Fibroblast of the aortic adventitia (primary cell): ENCODE data around the gene VAMP5. TPM values are rescaled to one million over a fixed set of nuclear protein-coding genes. Genes with fewer than 3 reads are reported as not detected.
"Not testable (repeated sequence)": the region's sequence is repeated elsewhere in the genome, so short reads cannot be mapped to it uniquely, and the experiment has no call there.

ENCODE experiments used
- DNase-seq: peaks from one replicate; pipeline ENCODE4 v3.0.0-alpha.2; 2010; ENCODE audit warnings: low read depth
- H3K4me3 ChIP-seq: 2 replicates; pipeline ENCODE4 v1.5.1; 2011; ENCODE audit warnings: low read depth, mild to moderate bottlenecking, control low read depth, low read length, moderate library complexity
- total RNA-seq: library from RNA; depleted of rRNA; stranded (reverse); fragments of >200 nt; gene quantifications from 2 replicates; pipeline ENCODE4 v1.2.3, GENCODE V29; 2012; ENCODE audit warnings: low replicate concordance
- TF ChIP-seq, protein P1 (sequence below): IDR thresholded peaks from 2 replicates; pipeline ENCODE4 v1.5.1; 2011; ENCODE audit warnings: mild to moderate bottlenecking, low read length, control low read depth, inconsistent platforms; ENCODE audit not compliant: insufficient read depth

VAMP5 gene
- total RNA-seq, 1 donor = 33.8 TPM

DNA sequence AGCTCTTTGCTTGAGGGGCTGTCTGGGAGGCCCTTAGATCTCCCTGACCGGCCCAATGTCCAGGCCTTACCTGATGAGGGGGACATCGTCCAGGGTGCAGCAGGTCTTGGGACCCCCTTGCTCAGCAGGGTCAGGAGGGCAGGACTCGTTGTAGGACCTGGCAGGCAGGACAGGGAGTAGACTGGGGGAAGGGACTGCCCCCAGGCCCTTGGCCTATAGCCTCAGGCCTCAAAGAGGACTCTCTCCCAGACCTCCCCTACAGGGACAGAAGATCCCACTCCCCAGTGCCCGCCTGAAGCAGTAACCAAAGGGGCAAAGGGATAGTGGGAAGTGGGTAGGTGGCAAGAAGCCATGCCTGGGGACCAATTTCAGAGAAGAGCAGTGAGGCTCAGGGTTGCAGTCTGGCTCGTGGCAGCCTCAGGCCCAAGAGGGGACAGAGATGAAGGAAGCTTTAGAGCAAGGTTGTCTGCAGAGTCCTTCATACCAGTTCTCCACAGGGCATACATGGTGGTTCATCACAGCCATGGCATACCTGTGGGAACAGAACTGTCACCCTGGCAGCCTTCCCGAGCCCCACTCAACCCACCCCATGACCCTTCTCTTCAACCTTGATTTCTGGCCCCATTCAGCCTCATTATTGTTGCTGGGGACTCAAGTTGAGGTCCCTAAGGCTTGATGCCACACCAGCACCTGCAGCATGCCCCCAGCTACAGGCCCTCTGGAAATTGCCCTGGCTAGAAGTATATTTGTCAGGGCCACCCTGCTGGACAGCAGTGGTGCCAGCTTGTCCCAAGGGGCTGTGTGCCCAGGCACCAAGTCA lies 16.9 kb downstream of the VAMP5 start:
- TF ChIP-seq, protein P1, sequence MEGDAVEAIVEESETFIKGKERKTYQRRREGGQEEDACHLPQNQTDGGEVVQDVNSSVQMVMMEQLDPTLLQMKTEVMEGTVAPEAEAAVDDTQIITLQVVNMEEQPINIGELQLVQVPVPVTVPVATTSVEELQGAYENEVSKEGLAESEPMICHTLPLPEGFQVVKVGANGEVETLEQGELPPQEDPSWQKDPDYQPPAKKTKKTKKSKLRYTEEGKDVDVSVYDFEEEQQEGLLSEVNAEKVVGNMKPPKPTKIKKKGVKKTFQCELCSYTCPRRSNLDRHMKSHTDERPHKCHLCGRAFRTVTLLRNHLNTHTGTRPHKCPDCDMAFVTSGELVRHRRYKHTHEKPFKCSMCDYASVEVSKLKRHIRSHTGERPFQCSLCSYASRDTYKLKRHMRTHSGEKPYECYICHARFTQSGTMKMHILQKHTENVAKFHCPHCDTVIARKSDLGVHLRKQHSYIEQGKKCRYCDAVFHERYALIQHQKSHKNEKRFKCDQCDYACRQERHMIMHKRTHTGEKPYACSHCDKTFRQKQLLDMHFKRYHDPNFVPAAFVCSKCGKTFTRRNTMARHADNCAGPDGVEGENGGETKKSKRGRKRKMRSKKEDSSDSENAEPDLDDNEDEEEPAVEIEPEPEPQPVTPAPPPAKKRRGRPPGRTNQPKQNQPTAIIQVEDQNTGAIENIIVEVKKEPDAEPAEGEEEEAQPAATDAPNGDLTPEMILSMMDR = no peak
- no peak for DNase-seq
- H3K4me3 ChIP-seq = peak overlapping the region; percentile 99

DNA sequence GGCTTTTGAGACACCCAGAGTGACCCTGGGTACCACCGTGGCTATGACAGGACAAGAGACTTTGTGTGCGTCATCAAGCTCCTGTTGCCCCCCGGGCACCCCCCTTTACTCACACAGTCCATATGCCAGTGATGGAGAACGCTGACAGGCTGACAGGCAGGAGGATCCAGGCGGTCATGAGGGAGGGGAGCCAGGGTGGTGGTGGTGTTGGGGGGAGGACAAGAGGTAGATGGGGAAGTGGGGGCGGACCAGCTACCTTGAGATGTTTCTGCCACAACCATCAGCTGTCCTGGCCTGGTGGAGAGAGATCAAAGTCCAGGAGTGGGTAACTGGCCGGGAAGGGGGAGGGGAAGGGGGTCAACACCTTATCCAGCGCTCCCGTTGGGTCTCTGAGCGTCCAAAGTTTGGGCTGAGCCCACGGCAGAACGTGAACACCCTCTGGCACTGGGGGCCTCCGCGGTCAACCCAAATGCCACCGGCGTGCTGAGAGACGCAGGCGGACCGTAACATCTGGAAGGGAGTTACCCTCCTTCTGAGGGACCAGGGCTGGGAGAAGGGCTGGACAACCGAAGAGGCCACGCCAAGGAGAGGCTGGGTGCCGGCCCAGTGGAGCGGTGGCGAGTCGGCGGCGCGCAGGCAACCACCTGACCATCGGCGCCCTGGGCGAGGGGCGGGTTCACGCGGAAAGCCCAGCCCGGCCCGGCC lies 17.7 kb downstream of the VAMP5 start:
- H3K4me3 ChIP-seq = peak overlapping the region; percentile 99
- DNase-seq = peak; percentile 63
- TF ChIP-seq, protein P1 = no peak

DNA sequence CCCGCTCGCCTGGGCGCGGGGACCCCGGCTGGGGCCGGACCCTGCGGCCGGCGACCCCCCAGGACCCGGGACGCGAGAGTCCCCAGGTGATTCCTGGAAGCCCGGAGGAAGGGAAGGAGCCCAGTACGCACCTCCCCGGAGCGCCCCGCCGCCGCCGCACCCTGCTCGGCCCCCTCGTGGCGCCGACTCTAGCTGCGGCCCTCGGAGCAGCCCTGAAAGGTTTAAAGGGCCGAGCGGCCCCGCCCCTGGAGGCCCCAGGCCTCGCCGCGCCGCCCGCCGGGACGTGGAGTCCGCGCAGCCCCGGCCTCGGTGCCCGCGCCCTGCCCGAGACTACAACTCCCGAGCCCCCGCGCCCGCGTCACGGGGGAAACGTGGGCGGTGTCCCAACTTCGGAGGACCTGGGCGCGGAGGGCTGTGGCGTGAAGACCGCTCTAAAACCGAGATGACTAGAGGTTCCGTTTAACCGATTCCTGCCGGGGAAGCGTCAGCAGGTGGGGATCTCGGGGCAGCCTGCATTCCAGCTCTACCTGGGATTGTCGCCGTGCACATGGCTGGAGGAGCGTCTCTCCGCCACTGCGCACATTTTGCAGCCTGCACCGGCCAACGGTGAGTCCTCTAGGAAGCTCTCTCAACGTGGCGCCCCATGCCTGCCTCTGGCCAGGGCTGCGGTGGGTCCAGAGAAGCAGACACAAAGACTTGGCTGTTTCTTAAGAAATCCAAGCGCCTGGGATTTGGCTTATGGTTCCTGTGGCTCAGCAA lies 18.4 kb downstream of the VAMP5 start, which contains the start of gene TMEM150A:
Gene TMEM150A, minus strand, starts transcription at position 223 of the 759 bp plus-strand sequence. CDS start 750 bp downstream, outside the sequence.
- TF ChIP-seq, protein P1 = peak; percentile 42
- DNase-seq = peak; percentile 85
- peak within 1 kb of the TSS; percentile 99 for H3K4me3 ChIP-seq

DNA sequence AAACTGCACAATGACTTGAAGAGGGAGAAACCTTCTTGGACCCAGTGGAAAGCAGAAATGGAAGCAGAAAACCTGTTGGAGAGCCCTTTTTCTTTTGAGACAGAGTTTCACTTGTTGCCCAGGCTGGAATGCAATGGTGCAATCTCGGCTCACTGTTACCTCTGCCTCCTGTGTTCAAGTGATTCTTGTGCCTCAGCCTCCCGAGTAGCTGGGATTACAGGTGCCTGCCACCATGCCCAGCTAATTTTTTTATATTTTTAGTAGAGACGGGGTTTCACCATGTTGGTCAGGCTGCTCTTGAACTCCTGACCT lies 19.9 kb downstream of the VAMP5 start:
- peak overlapping the region; percentile 44 for H3K4me3 ChIP-seq
- DNase-seq = not testable (repeated sequence)

DNA sequence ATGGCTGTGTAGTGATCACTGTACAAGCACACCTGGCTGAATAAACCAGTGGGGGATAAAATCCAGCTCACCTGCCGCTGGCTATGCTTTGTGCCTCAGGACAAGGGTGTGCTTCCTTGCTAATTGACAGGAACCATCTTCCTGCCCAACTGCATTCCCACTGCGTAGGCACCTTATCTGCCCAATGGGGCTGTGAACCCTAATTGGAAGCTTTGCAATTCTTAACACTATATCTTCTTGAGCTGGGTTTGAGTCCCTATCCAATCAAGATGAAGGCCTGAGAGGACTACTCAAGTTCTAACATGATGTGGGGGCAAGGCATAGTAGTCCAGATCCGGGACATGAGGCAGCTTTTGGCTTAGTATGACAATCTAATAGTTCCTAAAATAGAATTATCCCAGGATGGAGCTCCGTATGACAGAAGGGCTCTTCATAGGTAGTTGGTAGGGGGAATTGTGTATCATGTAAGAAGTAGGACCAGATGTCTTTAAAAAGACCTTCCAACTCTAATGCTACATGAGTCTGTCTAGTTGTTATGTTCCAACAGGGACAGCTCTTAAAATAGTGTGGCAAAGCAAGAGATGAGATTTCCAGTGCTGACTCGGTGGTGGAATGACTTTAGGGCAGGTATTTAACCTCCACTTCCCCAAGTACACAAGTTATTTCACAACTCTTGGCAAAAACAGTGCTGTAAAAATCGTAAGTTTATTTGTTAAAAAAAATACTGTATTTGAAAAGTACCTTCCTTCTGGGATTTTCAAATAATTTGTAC lies 20.5 kb downstream of the VAMP5 start:
- TF ChIP-seq, protein P1 = no peak
- H3K4me3 ChIP-seq = peak overlapping the region; percentile 4
- peak; percentile 40 for DNase-seq

DNA sequence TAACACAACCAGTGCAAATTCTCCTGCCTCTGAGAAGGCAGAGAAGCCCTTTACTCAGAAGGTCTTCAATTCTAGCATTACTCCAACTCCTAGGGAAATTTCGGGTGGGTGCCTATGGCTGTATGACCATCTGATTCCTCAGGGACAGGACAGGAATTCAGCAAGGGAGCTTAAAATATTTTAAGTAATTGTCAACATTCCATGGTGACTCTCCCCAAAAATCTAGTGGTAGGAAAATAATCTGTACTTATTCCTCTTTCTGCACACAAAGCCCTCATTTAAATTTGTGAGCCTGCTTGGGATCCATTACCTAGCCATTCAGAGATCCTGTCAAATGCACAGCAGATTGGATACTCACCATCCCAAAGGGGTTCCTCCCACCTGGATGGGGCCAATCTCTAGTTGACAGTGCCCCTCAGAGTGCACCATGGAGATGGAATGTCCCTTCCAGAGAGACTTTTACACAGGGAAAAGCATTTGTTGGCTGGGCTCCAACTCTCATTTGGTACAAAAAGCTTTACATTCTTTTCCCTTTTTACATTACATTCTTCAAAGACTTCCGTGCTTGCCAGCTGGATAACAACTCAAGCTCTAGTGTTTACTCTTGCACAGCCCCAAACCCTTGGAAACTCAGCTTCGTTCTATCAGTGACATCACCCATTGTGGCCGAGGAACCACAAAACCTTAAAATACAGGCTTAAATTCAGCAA lies 21.3 kb downstream of the VAMP5 start:
- TF ChIP-seq, protein P1 = no peak
- H3K4me3 ChIP-seq = no peak overlapping the region
- peak; percentile 95 for DNase-seq
